HCT116 (cell line): ENCODE data around the gene HJURP. TPM values are rescaled to one million over a fixed set of nuclear protein-coding genes. Genes with fewer than 3 reads are reported as not detected.

Experiments used
- ATAC-seq: fragments of 200-7000 bp; cut with Tn5 transposase; 2 replicates; pipeline ENCODE4 v1.9.1; 2020; ENCODE audit warnings: mild to moderate bottlenecking, moderate library complexity
- BruUV-seq: library from RNA; stranded (reverse); fragments of 400-500 nt; replicated peaks from 2 replicates; lab custom pipeline; 2021; lab: Mats Ljungman, UMichigan
- CTCF ChIA-PET: fragments of 300-600 bp; sonication (Branson Sonifier 250); formaldehyde crosslinking; loops from one replicate; lab custom pipeline; 2021; ENCODE audit warnings: antibody characterized with exemption; lab: Charles Lee
- POLR2A ChIA-PET: fragments of 300-600, 350-600 bp; sonication (Branson Sonifier 250); formaldehyde crosslinking; loops from one replicate; lab custom pipeline; 2021; ENCODE audit warnings: antibody characterized with exemption; lab: Charles Lee
- RAD21 ChIA-PET, 2 experiments: fragments of 300-600 bp; sonication (Branson Sonifier 250); formaldehyde crosslinking; loops; one replicate each; lab custom pipeline; 2023; ENCODE audit warnings: low total read pairs in 2 of 2; ENCODE audit not compliant: uncharacterized antibody in 2 of 2, unreplicated experiment in 2 of 2, low non-redundant PET in 1 of 2; lab: Charles Lee
- DNase-seq: peaks from one replicate; pipeline ENCODE4 v3.0.0-alpha.2; 2010; ENCODE audit warnings: low read depth, low spot score
- H2AFZ ChIP-seq: fragments of 200-600 bp; shearing (Covaris generic), sonication (generic); 2 replicates; pipeline ENCODE4 v1.6.1; 2017; ENCODE audit warnings: low read depth, mixed run types, mixed read lengths, antibody characterized with exemption, low read length; ENCODE audit not compliant: poor library complexity, severe bottlenecking
- H3K27ac ChIP-seq: 2 replicates; pipeline ENCODE4 v1.5.1; 2012; ENCODE audit warnings: low read depth, low read length
- H3K27me3 ChIP-seq: fragments of 200-600 bp; sonication (generic); 2 replicates; pipeline ENCODE4 v1.6.1; 2016; ENCODE audit warnings: mixed run types, low read length, mixed read lengths; ENCODE audit not compliant: insufficient read depth
- H3K36me3 ChIP-seq, 2 experiments: fragments of 200-500 bp in 1 of 2; fragments of 200-600 bp in 1 of 2; sonication (Bioruptor generic) in 1 of 2; sonication (generic) in 1 of 2; 2 replicates each; pipeline versions ENCODE4 v1.5.1 to v1.6.1; 2014 to 2016; ENCODE audit warnings: low read length in 2 of 2, inconsistent platforms in 1 of 2, mixed read lengths in 1 of 2, mixed run types in 1 of 2; ENCODE audit not compliant: insufficient read depth in 2 of 2, control insufficient read depth in 1 of 2
- H3K4me1 ChIP-seq, 2 experiments: fragments of 200-600 bp in 1 of 2; sonication (generic) in 1 of 2; 2 replicates each; pipeline versions ENCODE4 v1.5.1 to v1.6.1; 2012 to 2017; ENCODE audit warnings: low read length in 2 of 2, inconsistent platforms in 1 of 2, mild to moderate bottlenecking in 1 of 2, mixed read lengths in 1 of 2, mixed run types in 1 of 2, moderate library complexity in 1 of 2; ENCODE audit not compliant: insufficient read depth in 2 of 2, control insufficient read depth in 1 of 2
- H3K4me2 ChIP-seq: fragments of 200-600 bp; sonication (generic); 2 replicates; pipeline ENCODE4 v1.6.1; 2017; ENCODE audit warnings: mixed run types, low read length, mixed read lengths
- H3K4me3 ChIP-seq, 2 experiments: fragments of 200-600 bp in 1 of 2; sonication (generic) in 1 of 2; replicated peaks in 1 of 2; 2 replicates each; pipeline ENCODE4 v1.5.1; 2011 to 2016; ENCODE audit warnings: low read length in 2 of 2, control low read depth in 1 of 2, low read depth in 1 of 2, mild to moderate bottlenecking in 1 of 2, mixed read lengths in 1 of 2, mixed run types in 1 of 2
- H3K79me2 ChIP-seq: fragments of 200-600 bp; sonication (generic); 2 replicates; pipeline ENCODE4 v1.6.1; 2017; ENCODE audit warnings: mild to moderate bottlenecking, mixed run types, low read length, moderate library complexity, mixed read lengths; ENCODE audit not compliant: insufficient read depth
- H3K9ac ChIP-seq: fragments of 200-600 bp; sonication (generic); 2 replicates; pipeline ENCODE4 v1.6.1; 2016; ENCODE audit warnings: low read length, mixed read lengths
- H3K9me2 ChIP-seq: fragments of 200-600 bp; sonication (generic), shearing (Covaris generic); 2 replicates; pipeline ENCODE4 v1.6.1; 2017; ENCODE audit warnings: mixed run types, mild to moderate bottlenecking, moderate library complexity; ENCODE audit not compliant: insufficient read depth
- H3K9me3 ChIP-seq, 2 experiments: fragments of 200-500 bp in 1 of 2; fragments of 200-600 bp in 1 of 2; sonication (Bioruptor generic) in 1 of 2; sonication (generic) in 1 of 2; 2 replicates each; pipeline ENCODE4 v1.6.1; 2014 to 2017; ENCODE audit warnings: low read length in 2 of 2, mixed read lengths in 2 of 2, inconsistent platforms in 1 of 2, low read depth in 1 of 2, mild to moderate bottlenecking in 1 of 2, mixed run types in 1 of 2, moderate library complexity in 1 of 2; ENCODE audit not compliant: control insufficient read depth in 1 of 2, insufficient read depth in 1 of 2
- H4K20me1 ChIP-seq: fragments of 200-600 bp; sonication (generic), shearing (Covaris generic); 2 replicates; pipeline ENCODE4 v1.6.1; 2017; ENCODE audit warnings: mixed run types, mild to moderate bottlenecking, moderate library complexity; ENCODE audit not compliant: insufficient read depth
- ATF3 ChIP-seq: IDR thresholded peaks from 2 replicates; pipeline ENCODE4 v1.6.1; 2012
- CBX3 ChIP-seq: IDR thresholded peaks from 2 replicates; pipeline ENCODE4 v1.6.1; 2012; ENCODE audit warnings: low read depth
- CEBPB ChIP-seq: IDR thresholded peaks from 2 replicates; pipeline ENCODE4 v1.6.1; 2012; ENCODE audit warnings: low read depth
- CTCF ChIP-seq, 3 experiments: fragments of 200-600 bp in 1 of 3; sonication (generic) in 1 of 3; IDR thresholded peaks in 2 of 3; conservative IDR thresholded peaks in 1 of 3; 2 replicates each; pipeline ENCODE4 v1.5.1; 2012 to 2017; ENCODE audit warnings: low read depth in 2 of 3, low read length in 2 of 3, antibody characterized with exemption in 1 of 3, borderline replicate concordance in 1 of 3, control low read depth in 1 of 3, mild to moderate bottlenecking in 1 of 3, mixed read lengths in 1 of 3, mixed run types in 1 of 3, moderate library complexity in 1 of 3; ENCODE audit not compliant: insufficient read depth in 1 of 3
- EGR1 ChIP-seq: IDR thresholded peaks from 2 replicates; pipeline ENCODE4 v1.6.1; 2012; ENCODE audit warnings: low read depth
- ELF1 ChIP-seq: IDR thresholded peaks from 2 replicates; pipeline ENCODE4 v1.6.1; 2012; ENCODE audit warnings: low read depth, borderline replicate concordance
- EZH2 ChIP-seq: fragments of 200-600 bp; sonication (generic); IDR thresholded peaks from 2 replicates; pipeline ENCODE4 v1.6.1; 2017; ENCODE audit warnings: antibody characterized with exemption, mixed run types
- FOSL1 ChIP-seq: IDR thresholded peaks from 2 replicates; pipeline ENCODE4 v1.6.1; 2012; ENCODE audit warnings: low read depth
- JUND ChIP-seq: IDR thresholded peaks from 2 replicates; pipeline ENCODE4 v1.6.1; 2012
- MAX ChIP-seq: IDR thresholded peaks from 2 replicates; pipeline ENCODE4 v1.6.1; 2012
- POLR2A ChIP-seq: IDR thresholded peaks from 2 replicates; pipeline ENCODE4 v1.7.0; 2011; ENCODE audit warnings: borderline replicate concordance; ENCODE audit not compliant: insufficient read depth, insufficient read length; ENCODE audit errors: extremely low read depth
- POLR2AphosphoS5 ChIP-seq: IDR thresholded peaks from 2 replicates; pipeline ENCODE4 v1.6.1; 2011; ENCODE audit warnings: mild to moderate bottlenecking, low read depth, low read length, moderate library complexity
- RAD21 ChIP-seq: IDR thresholded peaks from 2 replicates; pipeline ENCODE4 v1.6.1; 2012; ENCODE audit warnings: low read depth, mild to moderate bottlenecking
- REST ChIP-seq: IDR thresholded peaks from 2 replicates; pipeline ENCODE4 v1.6.1; 2012; ENCODE audit warnings: low read depth
- SIN3A ChIP-seq: IDR thresholded peaks from 2 replicates; pipeline ENCODE4 v1.6.1; 2012; ENCODE audit warnings: low read depth
- TCF7L2 ChIP-seq: IDR thresholded peaks from 2 replicates; pipeline ENCODE4 v1.7.0; 2011; ENCODE audit warnings: borderline replicate concordance, inconsistent platforms; ENCODE audit not compliant: insufficient read depth, insufficient read length; ENCODE audit errors: extremely low read depth
- YY1 ChIP-seq: IDR thresholded peaks from 2 replicates; pipeline ENCODE4 v1.6.1; 2011; ENCODE audit warnings: low read length, low read depth, moderate library complexity, mild to moderate bottlenecking; ENCODE audit not compliant: insufficient replicate concordance; ENCODE audit errors: extremely low read depth
- ZBTB33 ChIP-seq: IDR thresholded peaks from 2 replicates; pipeline ENCODE4 v1.6.1; 2011; ENCODE audit warnings: mild to moderate bottlenecking, low read length, moderate library complexity; ENCODE audit not compliant: insufficient replicate concordance; ENCODE audit errors: extremely low read depth
- ZFX ChIP-seq: fragments of 450-650 bp; IDR thresholded peaks from 2 replicates; pipeline ENCODE4 v1.6.1; 2017
- ZNF274 ChIP-seq: fragments of 200-500 bp; sonication (Bioruptor generic); IDR thresholded peaks from 2 replicates; pipeline ENCODE4 v1.6.1; 2014; ENCODE audit warnings: mild to moderate bottlenecking, low read depth, low read length, inconsistent platforms
- intact Hi-C: fragments of 100-400 bp; cut with micrococcal nuclease; formaldehyde crosslinking; loops from 2 replicates; pipeline ENCODE4 v1.10.0; 2022
- total RNA-seq: library from RNA; stranded (reverse); gene quantifications from one replicate; pipeline ENCODE4 v1.2.1, GENCODE V29; 2021; ENCODE audit not compliant: unreplicated experiment

HJURP gene
- total RNA-seq, 1 experiment from 2014 or later, result 64.1 TPM

GRCh38 chr2:233791151-233791882, 63.0 kb downstream of the HJURP start:
- TF ChIP-seq ELF1, result no peak
- no peak for TF ChIP-seq ZBTB33
- TF ChIP-seq ATF3, result no peak
- TF ChIP-seq ZFX, result no peak
- TF ChIP-seq CBX3, result no peak
- TF ChIP-seq EGR1, result no peak
- no peak for TF ChIP-seq POLR2AphosphoS5
- no peak for TF ChIP-seq CTCF (IDR thresholded peaks at IDR 0.05 in 2 of 3, conservative IDR thresholded peaks at IDR 0.05 in 1 of 3; ENCODE audit: borderline replicate concordance in 1 of 3, insufficient read depth in 1 of 3, low read depth in 2 of 3, low read length in 2 of 3)
- TF ChIP-seq POLR2A, result no peak
- no peak for TF ChIP-seq YY1
- no peak for TF ChIP-seq JUND
- no peak for TF ChIP-seq SIN3A
- no peak for TF ChIP-seq EZH2
- no peak for TF ChIP-seq MAX
- TF ChIP-seq REST, result no peak
- no peak for TF ChIP-seq CEBPB
- no peak for TF ChIP-seq ZNF274
- TF ChIP-seq FOSL1, result no peak
- TF ChIP-seq TCF7L2, result no peak
- no peak for TF ChIP-seq RAD21
- no peaks in the 10 kb centered on the region for H3K9me3 ChIP-seq
- H4K20me1 ChIP-seq, result no peaks in the 10 kb centered on the region
- DNase-seq (no peak), ATAC-seq (no peak)
- BruUV-seq, result no TSS peak
- H3K9ac ChIP-seq, result no peak overlapping the region
- no peaks in the 10 kb centered on the region for H3K9me2 ChIP-seq
- H2AFZ ChIP-seq, result no peak overlapping the region
- H3K27ac ChIP-seq, result no peak overlapping the region
- H3K79me2 ChIP-seq, result no peaks in the 10 kb centered on the region
- intact Hi-C loops, result no loop called here
- no peak overlapping the region for H3K4me3 ChIP-seq
- H3K27me3 ChIP-seq, result no peaks in the 10 kb centered on the region
- no peaks in the 10 kb centered on the region for H3K4me1 ChIP-seq
- H3K4me2 ChIP-seq, result no peak overlapping the region
- RAD21 ChIA-PET, result no interaction called here
- POLR2A ChIA-PET, result no interaction called here
- H3K36me3 ChIP-seq, result no peaks in the 10 kb centered on the region
- CTCF ChIA-PET, result no interaction called here
